Stimulated activated CD4-positive, alpha-beta T cell treated with anti-CD3 and anti-CD28 coated beads, Interleukin-15, amount 100 ng/mL, for 48 hours (primary cell): Measurements from ENCODE around the gene PIP5K1B.

Experiments used
- DNase-seq, 2 donors: peaks; one replicate each; pipeline ENCODE4 v3.0.0-alpha.2; 2020; ENCODE audit warnings: low read depth in 2 of 2

The PIP5K1B gene

DNA sequence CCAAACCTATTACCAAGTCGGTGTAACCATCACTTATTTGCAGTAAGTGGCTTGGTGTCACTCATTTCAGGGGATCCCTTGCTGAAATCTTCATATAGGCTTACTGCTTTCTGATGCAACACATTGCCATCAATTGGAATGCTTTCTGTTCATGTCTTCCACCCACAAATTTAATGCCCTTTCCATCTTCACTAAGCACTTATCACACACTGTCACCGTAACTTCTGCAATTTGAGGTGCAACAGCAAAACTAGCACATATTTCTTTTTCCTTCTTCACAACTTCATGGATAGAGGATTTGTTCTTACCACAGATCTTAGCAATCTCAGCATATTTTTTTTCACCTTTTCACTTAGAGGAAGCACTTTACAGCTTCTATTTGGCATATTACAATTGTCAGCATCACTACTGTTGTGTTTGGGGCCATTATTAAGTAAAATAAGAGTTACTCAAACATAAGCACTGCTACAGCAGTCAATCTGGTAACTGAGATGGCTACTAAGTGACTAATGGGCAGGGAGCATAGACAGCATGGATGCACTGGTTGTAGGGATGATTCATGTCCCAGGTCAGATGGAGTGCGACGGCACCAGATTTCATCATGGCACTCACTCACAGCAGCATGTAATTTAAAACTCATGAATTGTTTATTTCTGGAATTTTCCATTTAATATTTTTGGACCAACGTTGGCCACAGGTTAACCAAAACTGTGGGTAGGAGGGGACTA, 70.1 kb downstream of the PIP5K1B start:
- DNase-seq: no peak

- no peak for DNase-seq
Observed at GRCh38 chr9:68777070-68777763, 72.2 kb downstream of the PIP5K1B start.

- DNase-seq: no peak
Observed at GRCh38 chr9:68778635-68779034, 73.6 kb downstream of the PIP5K1B start.

DNA sequence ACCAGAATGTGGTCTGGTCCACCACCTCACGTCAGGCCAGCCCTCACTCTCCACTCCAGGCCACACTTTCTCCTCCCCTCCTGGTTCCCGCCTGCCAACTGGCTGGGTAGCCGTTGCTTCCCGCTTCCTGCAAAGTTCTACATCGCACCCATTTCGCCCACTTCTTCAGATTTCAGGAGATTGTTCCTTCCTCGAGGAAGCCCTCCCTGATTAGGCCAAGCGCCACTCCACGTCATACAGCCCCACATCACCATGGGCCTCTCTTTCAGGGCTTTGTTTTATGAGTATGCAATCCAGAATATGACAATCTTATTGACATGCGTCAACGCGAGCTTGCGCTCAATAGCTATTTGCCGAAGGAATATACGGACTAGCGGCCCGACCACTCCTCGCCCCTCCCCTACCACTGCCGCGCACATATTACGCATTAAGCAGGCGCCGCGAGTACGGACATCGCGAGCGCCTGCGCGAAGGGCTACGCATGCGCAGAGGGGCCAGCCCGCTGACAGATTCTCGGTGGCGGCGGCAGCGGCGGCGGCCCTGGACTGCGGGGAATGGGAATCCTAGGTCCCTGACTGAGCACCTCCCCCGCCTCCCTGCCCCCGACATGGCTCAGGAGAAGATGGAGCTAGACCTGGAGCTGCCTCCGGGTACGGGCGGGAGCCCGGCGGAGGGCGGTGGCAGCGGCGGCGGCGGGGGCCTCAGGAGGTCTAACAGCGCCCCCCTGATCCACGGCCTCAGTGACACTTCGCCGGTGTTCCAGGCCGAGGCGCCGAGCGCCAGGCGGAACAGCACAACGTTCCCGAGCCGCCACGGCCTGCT, 74.7 kb downstream of the PIP5K1B start:
- peak; percentile 88 to 90 for DNase-seq

DNA sequence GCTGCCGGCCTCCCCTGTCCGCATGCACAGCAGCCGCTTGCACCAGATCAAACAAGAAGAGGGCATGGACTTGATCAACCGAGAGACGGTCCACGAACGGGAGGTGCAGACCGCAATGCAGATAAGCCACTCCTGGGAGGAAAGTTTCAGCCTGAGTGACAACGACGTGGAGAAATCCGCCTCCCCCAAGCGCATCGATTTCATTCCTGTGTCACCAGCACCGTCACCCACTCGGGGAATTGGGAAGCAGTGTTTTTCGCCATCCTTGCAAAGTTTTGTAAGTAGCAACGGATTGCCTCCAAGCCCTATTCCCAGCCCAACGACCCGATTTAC, 75.3 kb downstream of the PIP5K1B start:
- DNase-seq: no peak

DNA sequence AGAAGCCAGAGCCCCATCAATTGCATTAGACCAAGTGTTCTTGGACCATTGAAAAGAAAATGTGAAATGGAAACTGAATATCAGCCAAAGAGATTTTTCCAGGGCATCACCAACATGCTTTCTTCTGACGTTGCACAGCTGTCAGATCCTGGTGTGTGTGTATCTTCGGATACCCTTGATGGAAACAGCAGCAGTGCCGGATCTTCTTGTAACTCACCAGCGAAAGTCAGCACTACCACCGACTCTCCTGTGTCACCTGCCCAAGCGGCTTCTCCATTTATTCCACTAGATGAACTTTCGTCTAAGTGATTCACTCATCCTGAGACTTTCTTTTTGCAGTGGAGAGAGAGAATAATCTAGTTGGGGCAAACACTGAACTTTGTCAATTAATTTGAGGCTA, 75.7 kb downstream of the PIP5K1B start:
- peak; percentile 5 to 7 for DNase-seq

DNA sequence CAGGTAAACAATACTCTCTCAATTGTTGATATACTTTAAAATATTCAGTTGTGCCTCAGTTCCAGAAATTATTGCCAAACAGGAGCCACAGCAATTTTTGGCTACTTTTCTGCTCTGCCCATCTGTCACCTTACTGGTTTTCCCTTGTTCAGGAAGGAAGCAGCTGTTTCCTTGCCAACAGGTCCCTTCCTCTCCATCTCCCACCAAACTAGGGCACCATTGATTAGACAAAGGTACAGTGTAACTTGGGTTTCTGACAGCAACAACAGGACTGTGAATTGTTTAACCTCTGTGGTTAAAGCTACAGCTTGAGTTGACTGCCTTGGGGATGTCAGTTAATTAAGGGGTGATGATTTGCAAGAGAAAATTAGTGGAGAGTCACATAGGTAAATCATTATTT, 76.9 kb downstream of the PIP5K1B start:
- no peak for DNase-seq

GRCh38 chr9:68782546-68782945, 77.5 kb downstream of the PIP5K1B start:
- no peak for DNase-seq

DNA sequence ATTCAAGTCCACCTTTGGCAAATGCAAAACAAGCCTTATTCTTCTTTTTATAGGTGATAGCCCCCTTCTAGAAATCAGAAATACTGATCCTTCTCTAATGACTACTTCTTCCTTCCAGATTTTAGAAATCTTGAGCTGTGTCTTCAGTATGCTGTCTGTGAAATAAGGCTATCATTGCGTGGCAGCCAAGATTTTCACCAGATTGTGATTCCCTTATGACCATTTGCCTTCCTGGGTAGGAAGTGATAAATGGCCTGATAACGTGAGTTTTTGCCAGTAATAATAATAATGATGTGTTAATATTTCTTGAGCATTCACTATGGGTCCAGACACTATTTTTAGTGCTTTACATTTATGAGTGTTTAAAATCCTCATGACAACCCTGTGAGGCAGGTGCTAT, 80.9 kb downstream of the PIP5K1B start:
- no peak for DNase-seq

- DNase-seq: no peak
Observed at GRCh38 chr9:68791169-68791568, 86.1 kb downstream of the PIP5K1B start.

DNA sequence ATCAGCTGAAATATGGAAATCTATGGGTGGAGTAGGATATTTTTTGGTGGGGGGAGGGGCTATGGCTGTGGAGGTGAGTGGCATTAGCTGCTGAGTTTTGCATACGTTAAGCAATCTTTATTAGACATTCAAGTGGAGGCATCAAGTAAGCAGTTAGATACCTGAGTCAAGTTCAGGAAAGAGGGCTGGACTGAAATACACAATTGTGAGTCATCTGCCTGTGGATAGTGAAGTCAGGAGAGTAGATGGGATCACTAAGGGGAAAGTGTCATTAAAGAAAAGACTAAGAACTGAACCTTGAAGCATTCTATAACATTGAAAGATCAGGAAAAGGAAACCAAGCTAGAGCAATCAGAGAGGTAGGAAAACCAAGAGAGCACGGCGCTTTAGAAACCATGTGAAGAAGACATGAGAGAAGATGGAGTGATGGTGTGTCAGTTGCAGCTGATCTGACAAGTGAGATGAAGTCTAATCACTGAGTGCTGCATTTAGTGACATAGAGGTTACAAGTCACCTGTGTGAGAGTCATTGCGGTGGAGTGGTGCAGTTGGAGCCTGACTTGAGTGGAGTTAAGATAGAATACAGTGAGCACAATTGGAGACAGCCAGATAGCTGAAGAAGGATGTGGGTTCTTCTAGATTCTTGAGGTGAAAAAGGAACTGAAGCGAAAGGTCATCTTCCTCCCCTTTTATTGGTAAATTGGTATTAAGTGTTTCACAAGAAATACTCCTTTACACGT, 88.7 kb downstream of the PIP5K1B start:
- no peak for DNase-seq

DNA sequence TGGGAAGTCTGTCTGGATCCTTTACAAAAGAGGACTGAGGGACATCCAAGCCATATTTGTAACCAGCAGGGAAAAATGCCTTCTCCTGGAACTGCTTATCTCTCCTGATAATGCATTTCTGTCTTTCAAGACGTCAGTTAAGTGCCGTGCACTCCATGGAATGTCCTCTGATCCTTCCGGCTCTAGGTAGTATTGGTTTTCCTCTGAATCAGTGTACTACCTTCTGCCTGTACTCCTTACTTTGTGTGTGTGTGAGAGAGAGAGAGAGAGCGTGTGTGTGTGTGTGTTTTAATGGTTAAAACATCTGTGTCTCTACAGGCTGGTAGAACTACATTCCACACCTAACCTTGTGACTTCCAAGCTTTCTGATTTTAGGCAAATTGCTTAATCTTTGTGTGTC, 89.9 kb downstream of the PIP5K1B start:
- no peak for DNase-seq

DNA sequence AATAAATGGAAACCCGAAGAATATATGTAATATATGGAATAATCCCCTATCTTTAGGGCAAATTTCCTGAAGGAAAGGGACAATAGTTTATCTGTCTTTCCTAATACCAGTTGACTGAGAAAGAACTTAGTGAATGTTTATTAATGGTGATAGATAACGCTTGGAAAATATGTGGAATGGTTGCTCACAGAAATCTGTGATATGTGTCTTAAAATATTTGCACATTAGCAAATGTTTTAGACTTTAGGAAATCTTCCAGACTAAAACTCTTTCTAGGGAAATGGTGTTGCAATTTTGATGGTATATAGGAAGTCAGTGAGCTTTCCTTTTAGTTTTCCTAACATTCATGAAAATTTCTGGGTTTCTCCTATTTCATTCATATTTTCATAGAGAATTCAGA, 90.4 kb downstream of the PIP5K1B start:
- no peak for DNase-seq

- no peak for DNase-seq
Observed at GRCh38 chr9:68797116-68797515, 92.1 kb downstream of the PIP5K1B start.

GRCh38 chr9:68798423-68798822, 93.4 kb downstream of the PIP5K1B start:
- no peak for DNase-seq

GRCh38 chr9:68800836-68801235, 95.8 kb downstream of the PIP5K1B start:
- DNase-seq: no peak

GRCh38 chr9:68802525-68803015, 97.5 kb downstream of the PIP5K1B start:
- DNase-seq: peak; percentile 30 to 52

- no peak for DNase-seq
Observed at GRCh38 chr9:68804911-68805889, 100.2 kb downstream of the PIP5K1B start.

- DNase-seq: no peak
Observed at GRCh38 chr9:68805890-68806517, 101.0 kb downstream of the PIP5K1B start.

DNA sequence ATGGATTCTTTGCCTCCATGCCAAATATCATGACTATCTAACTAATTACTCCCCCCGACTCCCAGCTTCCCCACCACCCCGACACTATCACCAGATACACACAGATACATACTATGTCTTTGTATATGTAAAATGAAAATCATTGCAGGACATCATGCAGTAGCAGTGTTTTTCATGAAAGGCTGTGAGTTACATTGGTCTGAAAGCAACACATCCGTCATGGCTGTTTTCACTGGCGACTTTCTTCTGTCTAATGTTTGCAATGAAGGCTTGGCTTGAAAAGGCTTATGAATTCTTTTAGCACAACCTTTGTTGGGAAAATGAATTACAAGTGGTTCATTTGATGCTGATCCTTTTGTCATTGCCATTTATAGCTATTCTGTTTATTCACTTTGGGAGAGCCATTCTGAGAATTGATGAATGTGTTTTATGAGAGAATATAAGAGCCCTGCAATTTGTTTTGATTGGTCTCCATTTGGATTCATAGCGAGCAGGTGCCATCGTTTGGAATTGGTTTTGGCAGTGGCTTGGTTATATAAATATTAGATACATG, 103.4 kb downstream of the PIP5K1B start:
- DNase-seq: no peak
